ENCODE measurements around the gene CAPN7.

DNA sequence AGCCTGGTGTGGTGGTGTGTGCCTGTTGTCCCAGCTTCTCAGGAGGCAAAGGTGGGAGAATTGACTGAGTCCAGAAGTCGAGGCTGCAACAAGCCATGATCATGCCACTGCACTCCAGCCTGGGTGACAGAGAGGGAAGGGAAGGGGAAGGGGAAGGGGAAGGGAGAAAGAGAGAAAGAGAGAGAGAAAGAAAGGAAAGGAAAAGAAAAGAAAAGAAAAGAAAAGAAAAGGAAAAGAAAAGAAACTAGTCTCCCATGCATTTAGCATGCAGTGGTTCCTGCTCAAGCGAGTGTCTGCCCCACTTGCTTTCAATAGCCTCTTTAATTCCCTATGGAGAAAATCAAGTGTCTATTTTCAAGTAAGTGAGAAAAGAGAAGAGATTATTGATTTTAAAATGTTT lies 20.6 kb upstream of the CAPN7 start:
- TF ChIP-seq, protein P1, sequence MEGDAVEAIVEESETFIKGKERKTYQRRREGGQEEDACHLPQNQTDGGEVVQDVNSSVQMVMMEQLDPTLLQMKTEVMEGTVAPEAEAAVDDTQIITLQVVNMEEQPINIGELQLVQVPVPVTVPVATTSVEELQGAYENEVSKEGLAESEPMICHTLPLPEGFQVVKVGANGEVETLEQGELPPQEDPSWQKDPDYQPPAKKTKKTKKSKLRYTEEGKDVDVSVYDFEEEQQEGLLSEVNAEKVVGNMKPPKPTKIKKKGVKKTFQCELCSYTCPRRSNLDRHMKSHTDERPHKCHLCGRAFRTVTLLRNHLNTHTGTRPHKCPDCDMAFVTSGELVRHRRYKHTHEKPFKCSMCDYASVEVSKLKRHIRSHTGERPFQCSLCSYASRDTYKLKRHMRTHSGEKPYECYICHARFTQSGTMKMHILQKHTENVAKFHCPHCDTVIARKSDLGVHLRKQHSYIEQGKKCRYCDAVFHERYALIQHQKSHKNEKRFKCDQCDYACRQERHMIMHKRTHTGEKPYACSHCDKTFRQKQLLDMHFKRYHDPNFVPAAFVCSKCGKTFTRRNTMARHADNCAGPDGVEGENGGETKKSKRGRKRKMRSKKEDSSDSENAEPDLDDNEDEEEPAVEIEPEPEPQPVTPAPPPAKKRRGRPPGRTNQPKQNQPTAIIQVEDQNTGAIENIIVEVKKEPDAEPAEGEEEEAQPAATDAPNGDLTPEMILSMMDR (IDR thresholded peaks at IDR 0.05; ENCODE audit: borderline replicate concordance, extremely low read depth, low read length, poor library complexity, severe bottlenecking) = no peak
- no peak for TF ChIP-seq EZH2 (IDR thresholded peaks at IDR 0.05; ENCODE audit: borderline replicate concordance, low read depth, low read length, severe bottlenecking)

All from DND-41 (cell line).